Measurements from ENCODE around the gene GATA3.

- no peak for TF ChIP-seq POLR2A (IDR thresholded peaks at IDR 0.05)
- TF ChIP-seq, protein P1, sequence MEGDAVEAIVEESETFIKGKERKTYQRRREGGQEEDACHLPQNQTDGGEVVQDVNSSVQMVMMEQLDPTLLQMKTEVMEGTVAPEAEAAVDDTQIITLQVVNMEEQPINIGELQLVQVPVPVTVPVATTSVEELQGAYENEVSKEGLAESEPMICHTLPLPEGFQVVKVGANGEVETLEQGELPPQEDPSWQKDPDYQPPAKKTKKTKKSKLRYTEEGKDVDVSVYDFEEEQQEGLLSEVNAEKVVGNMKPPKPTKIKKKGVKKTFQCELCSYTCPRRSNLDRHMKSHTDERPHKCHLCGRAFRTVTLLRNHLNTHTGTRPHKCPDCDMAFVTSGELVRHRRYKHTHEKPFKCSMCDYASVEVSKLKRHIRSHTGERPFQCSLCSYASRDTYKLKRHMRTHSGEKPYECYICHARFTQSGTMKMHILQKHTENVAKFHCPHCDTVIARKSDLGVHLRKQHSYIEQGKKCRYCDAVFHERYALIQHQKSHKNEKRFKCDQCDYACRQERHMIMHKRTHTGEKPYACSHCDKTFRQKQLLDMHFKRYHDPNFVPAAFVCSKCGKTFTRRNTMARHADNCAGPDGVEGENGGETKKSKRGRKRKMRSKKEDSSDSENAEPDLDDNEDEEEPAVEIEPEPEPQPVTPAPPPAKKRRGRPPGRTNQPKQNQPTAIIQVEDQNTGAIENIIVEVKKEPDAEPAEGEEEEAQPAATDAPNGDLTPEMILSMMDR (IDR thresholded peaks at IDR 0.05): no peak
These were observed 1.2 kb downstream of the GATA3 start for GRCh38 chr10:8055420-8056349.
